Limb (tissue), 2 donors: Measurements from ENCODE around the gene PLVAP.
"Not testable (repeated sequence)": the region's sequence is repeated elsewhere in the genome, so short reads cannot be mapped to it uniquely, and the experiment has no call there.

Experiments
- DNase-seq, 2 donors: peaks; one replicate each; pipeline ENCODE4 v3.0.0-alpha.2; 2016; ENCODE audit errors: extremely low spot score in 2 of 2

PLVAP gene

GRCh38 chr19:17402982-17403855 lies 26.1 kb upstream of the PLVAP start:
- DNase-seq: peak in 1 of 2 donors; percentile 50

DNA sequence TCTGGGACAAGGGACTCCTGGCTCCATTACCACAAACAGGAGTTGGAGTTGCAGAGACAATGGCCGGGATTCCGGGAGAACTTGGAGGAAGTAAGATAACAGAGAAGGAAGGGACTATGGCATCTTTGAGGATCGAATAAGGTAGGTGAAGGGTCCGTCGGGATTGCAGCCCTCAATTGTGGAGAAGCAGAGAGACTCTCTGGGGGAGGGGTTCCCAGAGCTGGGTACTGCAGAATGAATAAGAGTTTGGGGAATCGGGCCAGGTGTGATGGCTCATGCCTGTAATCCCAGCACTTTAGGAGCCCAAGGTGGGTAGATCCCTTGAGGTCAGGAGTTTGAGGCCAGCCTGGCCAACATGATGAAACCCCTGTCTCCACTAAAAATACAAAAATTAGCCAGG lies 24.5 kb upstream of the PLVAP start:
- no peak for DNase-seq

DNA sequence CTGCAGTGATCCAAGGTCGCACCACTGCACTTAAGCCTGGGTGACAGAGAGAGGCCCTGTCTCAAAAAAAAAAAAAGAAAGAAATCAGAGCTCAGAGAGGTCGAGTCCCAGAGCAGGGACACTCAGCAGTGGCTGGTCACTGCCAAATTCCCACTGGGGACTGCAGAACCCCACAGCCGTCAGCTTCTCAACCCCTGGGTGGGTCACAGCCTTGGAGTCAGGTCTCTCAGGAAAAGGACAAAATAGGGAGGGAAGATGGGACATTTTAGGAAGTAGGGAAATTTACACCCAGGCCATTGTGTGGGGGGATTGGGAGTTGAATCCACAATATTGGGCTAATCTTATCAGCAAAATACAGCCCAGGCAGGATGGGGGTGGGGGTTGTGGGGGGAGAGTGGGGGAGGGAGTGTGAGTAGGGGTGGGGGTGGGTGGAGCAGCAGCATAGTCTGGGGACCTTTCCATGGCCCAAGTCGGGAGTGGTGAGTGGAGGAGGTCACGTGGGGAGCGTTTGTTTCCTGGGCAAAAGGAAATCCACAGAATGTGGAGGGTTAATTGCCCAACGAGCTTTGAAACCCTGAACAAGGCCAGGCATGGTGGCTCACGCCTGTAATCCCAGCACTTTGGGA lies 21.9 kb upstream of the PLVAP start:
- DNase-seq: no peak

DNA sequence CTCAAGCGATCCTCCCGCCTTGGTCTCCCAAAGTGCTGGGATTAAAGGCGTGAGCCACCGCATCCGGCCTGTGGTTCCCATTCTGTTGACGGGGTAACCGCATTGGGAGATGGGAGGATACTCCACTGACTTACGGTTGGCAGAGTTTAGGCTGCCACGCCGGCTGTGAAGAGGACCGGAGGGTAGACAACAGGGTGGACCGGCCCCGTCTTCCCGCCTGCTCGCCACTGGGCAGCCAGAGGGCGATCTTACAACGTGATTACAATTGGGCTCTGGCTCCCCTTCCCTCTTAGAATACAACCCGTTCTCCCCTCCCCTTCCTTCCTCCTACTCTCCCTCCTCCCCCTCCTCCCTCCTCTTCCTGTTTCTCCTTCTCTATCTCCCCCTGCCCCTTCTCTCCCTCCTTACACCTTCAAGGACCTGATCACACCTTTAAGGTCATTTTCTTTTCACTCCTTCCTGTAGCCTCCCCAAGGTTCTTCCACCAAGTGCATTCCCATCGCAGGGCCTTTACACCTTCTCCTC lies 17.8 kb upstream of the PLVAP start:
- DNase-seq: no peak

- no peak for DNase-seq
These were observed 16.8 kb upstream of the PLVAP start, which contains the start of gene CCDC194 for GRCh38 chr19:17393914-17394313. CCDC194 (minus strand) TSS chr19:17394196; CDS start chr19:17394158, 38 bp downstream.

DNA sequence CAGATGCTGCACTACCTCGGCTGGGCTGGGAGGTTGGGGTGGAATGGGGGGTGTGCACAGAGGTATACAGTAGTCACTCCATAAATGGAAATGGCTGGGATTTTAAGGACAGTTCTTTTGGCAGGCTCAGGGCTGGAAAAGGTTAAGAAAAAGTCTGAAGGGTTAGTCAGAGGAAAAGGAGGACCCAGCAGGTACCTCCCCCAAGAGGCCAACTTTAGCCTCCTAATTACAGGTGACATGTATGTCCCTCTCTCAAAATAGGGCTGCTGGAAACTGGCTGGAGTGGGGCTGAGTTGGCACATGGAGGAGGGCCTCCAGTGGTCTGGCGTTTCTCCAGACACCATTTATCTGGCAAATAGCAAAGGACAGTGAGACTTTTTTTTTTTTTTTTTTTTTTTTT lies 15.9 kb upstream of the PLVAP start:
- no peak for DNase-seq

- no peak for DNase-seq
These were observed 14.4 kb upstream of the PLVAP start for GRCh38 chr19:17391371-17392151.

- peak; percentile 93 for DNase-seq
These were observed 13.7 kb upstream of the PLVAP start for GRCh38 chr19:17390665-17391370.

DNA sequence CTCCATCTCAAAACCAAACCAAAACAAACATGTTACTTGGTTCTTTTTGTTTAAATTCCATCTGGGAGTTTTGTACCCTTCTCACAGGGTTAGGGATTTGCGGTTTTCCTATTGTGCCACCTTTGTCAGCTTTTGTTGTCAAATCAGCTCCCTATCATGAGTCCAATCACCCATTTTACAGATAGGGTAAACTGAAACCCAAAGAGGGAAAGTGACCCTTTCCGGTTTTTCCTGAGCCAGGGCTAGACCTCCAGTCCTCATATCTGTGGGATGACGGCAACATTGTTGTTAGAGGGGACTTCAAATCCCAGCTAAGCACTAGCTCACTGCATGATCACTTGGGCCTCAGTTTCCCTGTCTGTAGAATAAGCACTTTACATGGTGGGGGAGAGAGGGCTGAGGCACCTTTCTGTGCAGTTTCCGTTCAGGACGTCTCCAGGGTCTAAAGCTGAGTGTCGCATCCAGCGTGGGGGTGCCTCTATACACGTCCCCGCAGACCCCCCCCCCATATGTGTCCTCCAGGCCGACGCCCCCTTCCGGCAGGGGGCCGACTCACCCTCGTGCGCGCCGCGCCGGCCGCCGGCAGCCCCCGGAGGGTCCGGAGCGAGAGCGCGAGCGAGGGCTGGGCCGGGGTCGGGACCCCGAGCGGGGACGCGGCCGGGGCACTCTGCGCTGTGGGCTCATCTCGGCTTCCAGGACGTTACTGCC lies 13.0 kb upstream of the PLVAP start:
- DNase-seq: no peak

DNA sequence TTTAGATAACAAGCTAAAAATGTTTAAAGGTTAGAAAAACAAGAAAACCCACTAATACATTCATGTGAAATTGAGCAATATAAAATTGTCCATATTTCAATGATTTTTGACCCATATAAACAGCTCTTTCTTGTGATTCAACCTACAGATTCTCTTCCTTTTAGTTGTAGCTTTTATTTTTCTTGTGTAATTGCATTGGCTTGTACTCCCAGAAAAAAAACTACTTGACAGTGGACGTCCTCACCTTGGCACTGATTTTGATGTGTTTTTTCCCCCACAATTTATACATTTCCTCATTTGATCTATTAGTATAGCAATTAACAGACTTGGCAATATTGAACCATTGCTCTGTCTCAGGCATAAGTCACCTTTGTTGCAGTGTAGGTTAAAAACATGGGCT lies 12.1 kb upstream of the PLVAP start:
- DNase-seq: no peak

GRCh38 chr19:17385878-17386611 lies 8.9 kb upstream of the PLVAP start:
- peak; percentile 18 to 75 for DNase-seq

- DNase-seq: no peak
These were observed 3.4 kb upstream of the PLVAP start for GRCh38 chr19:17380426-17381138.

DNA sequence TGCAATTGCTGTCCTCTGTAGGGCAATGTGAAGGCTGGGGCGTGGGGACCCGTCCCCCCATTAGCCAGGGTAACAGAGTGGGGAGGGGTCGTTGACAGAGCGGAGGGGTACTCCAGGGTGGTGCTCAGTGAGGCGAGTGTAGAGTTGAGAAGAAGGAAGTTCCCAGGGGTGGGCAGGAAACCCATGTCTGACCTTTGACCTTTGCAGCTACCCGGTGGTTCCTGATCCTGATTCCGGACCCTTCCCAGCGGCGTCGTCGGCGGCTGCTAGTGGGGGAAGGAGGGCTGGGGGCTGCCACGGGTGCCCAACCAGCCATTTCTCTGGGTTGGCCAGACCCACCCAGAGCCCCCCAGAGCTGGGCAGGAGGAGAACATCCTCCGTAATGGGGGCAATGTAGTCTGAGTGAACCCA lies 2.1 kb upstream of the PLVAP start:
- peak in 1 of 2 donors; percentile 62 for DNase-seq

DNA sequence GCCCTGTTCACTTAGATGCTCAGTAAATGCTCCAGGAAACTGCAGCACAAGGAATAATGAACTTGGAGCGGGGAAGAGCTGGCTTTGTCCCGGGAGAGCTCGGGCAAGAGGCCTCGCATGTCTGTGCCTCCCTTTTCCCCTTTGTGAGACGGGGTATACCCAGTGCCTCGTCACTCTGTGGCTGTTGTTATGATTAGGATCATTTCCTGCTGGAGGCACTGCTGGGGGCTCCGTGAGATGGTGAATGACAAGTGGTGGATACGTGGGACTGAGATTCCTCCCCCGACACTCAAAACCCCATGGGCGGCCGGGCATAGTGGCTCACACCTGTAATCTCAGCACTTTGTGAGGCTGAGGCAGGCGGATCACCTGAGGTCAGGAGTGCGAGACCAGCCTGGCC lies 1.1 kb upstream of the PLVAP start:
- DNase-seq: no peak

DNA sequence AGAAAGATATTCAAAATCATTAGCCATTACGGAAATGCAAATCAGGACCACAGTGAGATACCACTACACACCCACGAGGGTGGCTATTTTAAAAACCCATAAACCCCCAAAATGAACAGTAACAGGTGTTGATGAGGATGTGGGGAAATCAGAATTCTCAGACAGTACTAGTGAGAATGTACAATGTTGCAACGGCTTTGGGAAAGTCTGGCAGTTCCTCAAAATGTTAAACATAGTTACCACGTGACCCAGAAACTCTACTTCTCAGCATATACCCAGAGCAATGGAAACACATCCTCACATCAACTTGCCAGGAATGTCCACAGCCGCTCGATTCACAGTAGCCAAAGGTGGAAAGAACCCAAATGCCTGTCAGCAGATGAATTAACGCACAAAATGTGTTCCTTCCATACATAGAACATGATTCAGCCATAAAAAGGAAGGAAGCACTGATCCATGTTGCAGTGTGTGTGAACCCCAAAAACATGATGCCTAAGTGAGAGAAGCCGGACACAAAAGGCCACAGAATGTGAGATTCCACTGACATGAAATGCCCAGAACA lies 7.0 kb downstream of the PLVAP start:
- no peak for DNase-seq

DNA sequence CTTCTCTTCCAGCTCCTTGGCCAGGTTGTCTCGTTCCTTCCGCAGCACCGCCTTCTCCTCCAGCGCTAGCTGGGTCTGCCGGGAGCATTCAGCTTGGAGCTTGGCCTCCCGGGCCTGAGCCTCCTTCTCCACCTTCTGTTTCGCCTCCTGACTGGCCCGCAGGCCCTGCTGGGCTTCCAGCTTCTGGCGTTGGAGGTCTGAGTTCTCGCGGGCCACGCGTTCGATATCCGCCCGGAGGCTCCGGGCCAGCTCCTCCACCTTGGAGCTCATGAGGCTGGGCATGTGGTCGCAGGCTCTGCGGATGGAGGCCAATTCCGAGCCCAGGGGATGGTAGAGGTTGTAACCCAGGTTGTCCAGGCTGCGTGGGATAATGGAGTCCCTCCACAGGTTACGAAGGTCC lies 11.8 kb downstream of the PLVAP start:
- no peak for DNase-seq

DNA sequence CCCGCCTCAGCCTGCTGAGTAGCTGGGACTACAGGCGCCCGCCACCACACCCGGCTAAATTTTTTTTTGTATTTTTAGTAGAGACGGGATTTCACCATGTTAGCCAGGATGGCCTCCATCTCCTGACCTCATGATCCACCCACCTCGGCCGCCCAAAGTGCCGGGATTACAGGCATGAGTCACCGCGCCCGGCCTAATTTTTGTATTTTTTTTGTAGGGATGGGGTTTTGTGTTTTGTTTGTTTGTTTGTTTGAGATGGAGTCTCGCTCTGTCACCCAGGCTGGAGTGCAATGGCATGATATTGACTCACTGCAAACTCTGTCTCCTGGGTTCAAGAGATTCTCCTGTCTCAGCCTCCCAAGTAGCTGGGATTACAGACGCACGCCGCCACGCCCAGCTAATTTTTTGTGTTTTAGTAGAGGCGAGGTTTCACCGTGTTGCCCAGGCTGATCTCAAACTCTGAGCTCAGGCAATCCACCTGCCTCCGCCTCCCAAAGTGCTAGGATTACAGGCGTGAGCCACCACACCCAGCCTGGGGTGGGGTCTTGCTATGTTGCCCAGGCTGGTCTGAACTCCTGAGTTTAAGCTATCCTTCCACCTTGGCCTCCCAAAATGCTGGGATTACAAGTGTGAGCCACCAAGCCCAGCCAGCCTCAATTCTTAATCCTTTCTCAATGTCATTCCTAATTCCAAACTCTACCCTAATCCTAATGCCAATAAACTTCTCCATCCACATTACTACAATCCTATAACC lies 13.1 kb downstream of the PLVAP start:
- DNase-seq: not testable (repeated sequence)
